Activated T-cell treated with anti-CD3 and anti-CD28 coated beads, Interleukin-2, amount 50 U/mL, for 1 hour (primary cell): ENCODE results near the gene ZNF391.
"Not testable (repeated sequence)": the region's sequence is repeated elsewhere in the genome, so short reads cannot be mapped to it uniquely, and the experiment has no call there.

Experiments
- DNase-seq: peaks from one replicate; pipeline ENCODE4 v3.0.0-alpha.2; 2020

The ZNF391 gene

DNA sequence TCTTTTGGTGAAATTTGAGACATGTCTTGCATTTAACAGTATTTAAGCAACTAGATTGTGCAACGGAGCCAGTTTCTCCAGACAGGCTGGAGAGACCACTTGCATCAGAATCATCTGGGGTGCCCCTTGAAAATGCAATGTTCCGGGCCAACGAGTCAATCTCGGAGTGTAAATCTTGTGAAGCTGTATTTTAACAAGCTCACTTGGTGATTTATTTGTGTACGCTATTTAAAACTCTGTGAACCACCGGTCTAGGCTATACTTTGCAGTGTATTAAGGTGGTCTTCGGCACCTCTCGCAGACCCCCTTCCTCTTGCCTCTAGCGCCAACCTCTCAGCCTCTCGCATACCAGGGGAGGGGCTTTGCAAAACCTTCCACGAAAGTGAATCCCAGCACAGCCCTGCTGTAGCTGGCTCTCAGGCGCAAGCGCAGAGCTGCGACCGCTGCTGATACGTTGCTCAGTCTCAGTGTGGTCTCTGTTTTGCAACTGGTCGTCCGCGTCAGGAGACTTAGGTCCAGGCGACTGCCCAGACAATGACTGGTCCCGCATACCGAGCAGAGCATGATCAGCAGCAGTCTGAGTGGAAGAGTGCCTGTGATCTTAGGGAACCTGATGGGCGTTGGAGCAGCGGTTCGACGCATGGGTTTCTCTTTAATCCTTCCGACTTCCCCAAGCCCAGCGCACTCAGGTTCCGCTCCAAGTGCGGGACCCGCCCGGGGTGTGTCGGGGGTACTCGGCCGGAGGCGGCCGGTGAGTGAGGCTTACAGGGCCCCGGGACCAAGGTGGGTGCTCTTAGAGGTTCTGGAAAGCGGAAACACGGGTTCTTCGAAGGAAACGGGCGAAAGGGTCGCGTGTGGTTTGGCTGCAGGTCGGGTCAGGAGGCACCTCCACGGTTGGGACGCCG, at the start of gene ZNF391:
Gene ZNF391 (plus strand): TSS at position 467 of the 905 bp plus-strand sequence. CDS start 11,612 bp downstream, outside the sequence.
- peak; percentile 79 for DNase-seq

DNA sequence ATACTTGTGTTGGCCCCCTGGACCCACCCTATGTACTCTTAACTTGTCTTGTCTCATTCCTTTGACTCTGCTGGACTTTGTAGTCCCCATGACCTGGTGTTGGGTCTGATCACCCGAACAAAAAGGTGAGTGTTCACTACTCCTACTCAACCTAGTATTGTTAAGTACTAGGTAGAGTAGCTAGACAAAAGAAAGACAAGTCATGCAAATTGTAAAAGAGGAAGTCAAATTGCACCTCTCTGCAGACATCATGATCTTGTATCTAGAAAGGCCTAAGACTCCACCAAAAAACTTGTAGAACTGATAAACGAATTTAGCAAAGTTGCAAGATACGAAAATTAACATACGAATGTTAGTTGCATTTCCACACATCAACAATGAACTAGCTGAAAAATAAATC, 35.7 kb upstream of the ZNF391 start:
- no peak for DNase-seq

- DNase-seq = no peak
Measured at GRCh38 chr6:27358786-27359185, 29.8 kb upstream of the ZNF391 start.

GRCh38 chr6:27359231-27359630, 29.3 kb upstream of the ZNF391 start:
- no peak for DNase-seq

GRCh38 chr6:27368202-27368601, 20.4 kb upstream of the ZNF391 start:
- DNase-seq = no peak

GRCh38 chr6:27370391-27370790, 18.2 kb upstream of the ZNF391 start:
- no peak for DNase-seq

DNA sequence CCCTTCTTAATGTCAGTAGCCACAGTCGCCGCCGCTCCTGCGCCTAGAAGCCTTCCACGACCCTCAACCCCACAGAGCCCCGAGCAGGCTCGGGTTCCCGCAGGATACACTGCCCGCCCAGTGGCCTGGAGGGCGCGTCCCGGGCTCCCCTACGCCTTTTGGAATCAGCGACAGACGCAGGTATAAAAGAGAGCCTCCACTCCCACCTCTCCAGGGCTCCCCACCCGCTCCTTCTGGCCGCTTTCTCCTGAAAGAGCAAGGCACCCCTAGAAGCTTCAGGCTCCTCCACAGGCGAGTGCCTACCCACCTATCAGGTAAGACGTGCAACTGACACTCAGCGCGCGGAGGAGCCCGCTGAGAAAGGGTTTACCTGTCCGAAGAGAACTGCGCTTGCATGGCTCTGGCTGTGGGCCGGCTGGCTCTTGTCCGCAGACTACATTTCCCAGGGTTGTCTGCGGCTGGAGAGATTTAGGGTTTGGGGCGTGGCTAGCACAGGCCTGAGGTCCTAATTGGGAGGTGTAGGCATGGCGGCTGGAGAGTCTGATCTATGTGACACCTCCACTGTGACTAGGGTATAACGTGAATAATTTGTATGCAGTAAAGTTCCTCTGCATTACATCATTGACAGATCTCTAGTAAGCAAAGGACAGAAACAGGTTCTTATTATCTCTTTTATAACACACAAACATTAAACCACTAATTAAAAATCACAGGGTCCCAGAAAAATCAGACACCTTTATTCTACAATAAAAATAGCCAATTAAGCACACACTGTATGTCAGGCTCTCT, 13.5 kb upstream of the ZNF391 start:
- peak; percentile 71 for DNase-seq

- no peak for DNase-seq
Measured at GRCh38 chr6:27375613-27376079, 12.9 kb upstream of the ZNF391 start.

DNA sequence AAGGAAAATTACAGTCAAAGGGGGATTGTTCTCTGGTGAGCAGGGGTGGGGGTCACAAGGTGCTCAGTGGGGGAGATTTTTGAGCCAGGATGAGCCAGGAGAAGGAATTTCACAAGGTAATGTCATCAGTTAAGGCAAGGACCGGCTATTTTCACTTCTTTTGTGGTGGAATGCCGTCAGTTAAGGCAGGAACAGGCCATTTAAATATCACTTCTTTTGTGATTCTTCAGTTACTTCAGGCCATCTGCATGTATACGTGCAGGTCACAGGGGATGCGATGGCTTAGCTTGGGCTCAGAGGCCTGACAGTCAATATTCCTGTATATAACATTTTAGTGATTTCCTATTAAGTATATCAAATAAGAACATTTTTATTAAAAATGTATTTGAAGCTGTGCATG, 10.2 kb upstream of the ZNF391 start:
- DNase-seq = not testable (repeated sequence)

- DNase-seq = not testable (repeated sequence)
Measured at GRCh38 chr6:27381001-27381400, 7.6 kb upstream of the ZNF391 start.

DNA sequence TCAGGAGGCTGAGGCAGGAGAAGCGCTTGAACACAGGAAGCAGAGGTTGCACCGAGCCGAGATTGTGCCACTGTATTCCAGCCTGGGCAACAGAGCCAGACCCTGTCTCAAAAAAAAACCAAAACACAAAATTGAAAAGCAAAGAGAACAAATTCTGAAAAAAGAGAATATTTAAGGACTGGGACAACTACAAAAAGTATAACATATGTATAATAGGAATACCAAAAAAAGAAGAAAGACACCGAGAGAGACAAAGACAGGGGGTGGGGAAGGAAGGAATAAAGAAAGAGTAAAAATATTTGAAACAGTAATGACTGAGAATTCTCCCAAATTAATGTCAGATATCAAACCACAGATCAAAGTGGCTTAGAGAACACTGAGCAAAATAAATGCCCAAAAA, 5.5 kb upstream of the ZNF391 start:
- DNase-seq = no peak

GRCh38 chr6:27383481-27383880, 5.1 kb upstream of the ZNF391 start:
- no peak for DNase-seq

DNA sequence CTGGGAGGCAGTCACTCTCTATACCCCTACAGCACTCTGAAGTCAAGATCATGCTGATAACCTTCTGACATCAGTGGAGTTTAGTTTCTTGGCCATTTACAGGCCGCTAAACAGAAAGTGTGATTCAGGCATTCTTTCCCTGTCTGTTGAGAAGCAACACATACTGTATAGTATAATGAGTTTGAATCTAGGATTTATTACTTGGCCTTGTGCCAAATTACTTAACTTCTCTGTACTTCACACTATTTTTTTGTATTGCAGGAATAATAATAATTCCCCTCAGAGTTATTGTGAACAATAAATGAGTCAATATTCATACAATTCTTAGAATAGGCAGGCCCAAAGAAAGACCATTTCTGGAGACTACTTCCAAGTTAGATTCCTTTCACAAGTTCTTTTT, 4.1 kb downstream of the ZNF391 start:
- no peak for DNase-seq

- no peak for DNase-seq
Measured at GRCh38 chr6:27394073-27394472, 5.5 kb downstream of the ZNF391 start.

- DNase-seq = no peak
Measured at GRCh38 chr6:27400877-27401642, 12.5 kb downstream of the ZNF391 start.

DNA sequence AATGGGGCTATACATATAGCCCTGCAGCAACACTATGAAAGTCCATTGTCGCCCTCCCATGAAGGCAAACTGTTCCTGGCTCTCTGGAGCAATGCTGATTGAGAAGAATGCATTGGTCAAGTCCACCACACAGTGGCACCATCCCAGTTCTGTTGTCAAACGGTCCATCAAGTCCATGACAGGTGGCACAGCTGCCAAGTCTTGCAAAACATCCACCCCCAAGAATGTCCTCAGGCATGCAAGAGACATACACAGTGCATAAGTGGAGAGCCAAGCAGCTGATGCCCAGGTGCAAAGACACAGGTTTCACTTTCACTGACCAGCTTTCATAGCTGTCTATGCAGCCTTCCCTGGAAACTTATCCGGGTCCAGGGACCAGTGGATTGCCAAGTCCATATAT, 17.5 kb downstream of the ZNF391 start:
- DNase-seq = no peak

GRCh38 chr6:27407153-27407814, 18.7 kb downstream of the ZNF391 start:
- no peak for DNase-seq

- no peak for DNase-seq
Measured at GRCh38 chr6:27414300-27414699, 25.7 kb downstream of the ZNF391 start.

DNA sequence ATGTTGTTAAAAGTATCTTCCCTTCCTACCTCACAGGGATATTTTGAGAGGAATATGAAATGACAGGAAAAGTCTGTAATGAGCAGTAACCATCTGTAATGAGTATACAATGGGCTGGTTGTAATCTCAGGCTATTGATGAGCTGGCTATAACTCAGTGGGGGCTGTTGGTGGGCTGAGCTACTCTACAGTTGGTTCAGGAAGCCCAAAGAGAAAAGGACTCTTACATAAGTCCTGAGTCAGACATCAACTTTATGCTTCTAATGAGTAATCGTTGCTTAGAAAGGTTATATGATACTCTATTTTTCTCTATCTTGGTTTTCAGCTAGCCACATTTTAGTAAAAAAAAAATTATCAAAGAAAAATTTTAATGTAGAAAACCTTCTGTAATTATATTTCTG, 26.4 kb downstream of the ZNF391 start:
- no peak for DNase-seq

DNA sequence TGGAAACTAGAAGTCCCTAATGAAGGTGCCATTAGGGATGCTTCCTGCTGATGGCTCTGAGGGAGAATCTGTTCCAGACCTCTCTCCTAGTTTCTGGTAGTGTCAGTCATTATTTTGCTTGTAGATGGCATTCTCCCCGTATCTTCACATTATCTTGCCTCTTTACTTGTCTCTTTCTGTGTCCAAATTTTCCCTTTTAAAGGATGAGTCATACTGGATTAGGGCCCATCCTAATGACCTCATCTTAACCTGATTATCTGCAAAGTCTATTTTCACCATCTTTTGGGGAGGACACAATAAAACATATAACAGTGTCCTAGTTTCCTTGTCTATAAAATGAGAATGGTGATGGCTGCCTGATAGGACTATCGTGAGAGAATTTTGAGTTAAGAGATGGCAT, 27.3 kb downstream of the ZNF391 start:
- DNase-seq = no peak

GRCh38 chr6:27419363-27419762, 30.8 kb downstream of the ZNF391 start:
- DNase-seq = no peak

DNA sequence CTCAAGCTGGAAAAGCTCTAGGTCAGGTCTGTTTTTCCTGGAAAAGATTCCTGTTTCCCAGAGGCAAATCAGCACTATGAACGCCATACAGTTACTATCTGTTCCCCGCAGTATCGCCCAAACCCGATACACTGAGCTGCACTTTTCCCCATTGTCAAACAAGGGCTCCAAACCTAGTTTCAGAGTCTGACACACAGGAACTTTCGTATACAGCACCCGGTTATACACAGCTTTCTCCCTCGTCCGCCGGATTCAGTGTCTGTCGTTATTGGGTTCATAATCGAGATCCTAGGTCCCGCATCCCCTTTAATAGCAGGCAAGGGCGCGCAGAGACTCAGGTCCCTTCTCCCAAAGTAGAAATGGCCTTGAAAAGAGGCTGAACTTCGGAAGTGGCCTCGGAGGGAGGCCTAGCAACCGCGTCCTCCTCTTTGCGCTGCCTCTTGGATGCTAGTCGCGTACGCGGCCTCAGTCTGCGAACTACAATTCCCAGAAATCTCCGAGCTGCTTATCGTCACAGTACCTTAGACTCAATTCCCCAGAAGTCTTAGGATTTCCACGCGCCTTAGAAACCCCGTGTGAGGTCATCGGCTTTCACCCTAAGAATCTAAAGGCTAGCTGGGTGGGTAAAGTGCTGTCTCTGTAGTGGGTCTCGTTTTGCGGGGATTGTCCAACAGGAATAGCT, 34.2 kb downstream of the ZNF391 start:
- no peak for DNase-seq
